Measurements from ENCODE around the gene WNT6. TPM values are rescaled to one million over a fixed set of nuclear protein-coding genes. Genes with fewer than 3 reads are reported as not detected.
A peak's percentile ranks its signal among the peaks of the same experiment; 100 is the strongest.

Gene WNT6
- total RNA-seq, 1 experiment from 2014 or later: 8.1 TPM

DNA sequence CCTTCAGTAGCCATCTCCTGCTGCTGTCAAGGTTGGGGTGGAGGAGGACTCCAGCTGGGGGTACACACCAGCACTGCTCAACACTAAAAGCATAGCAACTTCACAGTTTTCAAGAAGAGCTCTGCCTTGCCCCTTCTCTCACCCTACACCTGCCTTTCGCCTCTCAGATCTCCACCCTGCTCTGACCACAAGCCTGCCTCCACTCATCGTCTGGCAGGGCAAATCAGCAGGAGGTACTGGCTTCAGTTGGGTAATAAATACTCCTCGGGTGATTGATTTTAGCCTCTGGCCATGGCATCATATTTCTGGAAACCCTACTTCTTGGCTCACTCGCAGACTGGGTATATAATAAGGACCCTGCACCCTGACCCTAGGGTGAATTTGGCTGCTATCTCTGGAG is 24.9 kb upstream of the WNT6 start:
- in situ Hi-C loops (cut with HindIII; ENCODE audit: low pct_unique_long_range_greater_than_20kb, low sequenced_read_pairs): no loop called here
- H3K9me3 ChIP-seq (ENCODE audit: control insufficient read depth, insufficient read depth, low read depth, low read length): peaks cover 7% of the 10 kb centered on the region; the same call in 1 of the 2 replicates
- H3K27me3 ChIP-seq (ENCODE audit: control insufficient read depth, insufficient read depth, low read length): peaks cover 2% of the 10 kb centered on the region; the same call in 1 of the 2 replicates
- POLR2A ChIA-PET: interaction anchor here (0.6 kb wide), 1 partner anchor 499 kb away, joined by 3 read pairs; no protein-coding TSS in a partner anchor
- ATAC-seq (peak; percentile 53; the same call in 1 of the 2 replicates), DNase-seq (ENCODE audit: low read depth, low spot score) (no peak)
- TF ChIP-seq TCF7L2 (IDR thresholded peaks at IDR 0.05; ENCODE audit: low read depth, low read length) (0 out of 2 replicates have a peak, but pooled peaks have one; percentile 19), POLR2AphosphoS5 (IDR thresholded peaks at IDR 0.05; ENCODE audit: low read depth, low read length) (no peak)
- no peaks in the 10 kb centered on the region for H3K36me3 ChIP-seq (ENCODE audit: control insufficient read depth, insufficient read depth, low read length)
- H3K27ac ChIP-seq (ENCODE audit: low read length): no peak overlapping the region; the same call in 1 of the 2 replicates
- CTCF ChIA-PET: no interaction called here
- H3K4me3 ChIP-seq (ENCODE audit: low read depth in 2 of 2, low read length in 2 of 2): no peak overlapping the region
- peaks cover 6% of the 10 kb centered on the region; the same call in 1 of the 2 replicates for H3K4me1 ChIP-seq (ENCODE audit: control insufficient read depth, insufficient read depth, low read length)
- BruUV-seq (replicated peaks): no TSS peak
- intact Hi-C loops (cut with micrococcal nuclease; ENCODE audit: unreplicated experiment): no loop called here

DNA sequence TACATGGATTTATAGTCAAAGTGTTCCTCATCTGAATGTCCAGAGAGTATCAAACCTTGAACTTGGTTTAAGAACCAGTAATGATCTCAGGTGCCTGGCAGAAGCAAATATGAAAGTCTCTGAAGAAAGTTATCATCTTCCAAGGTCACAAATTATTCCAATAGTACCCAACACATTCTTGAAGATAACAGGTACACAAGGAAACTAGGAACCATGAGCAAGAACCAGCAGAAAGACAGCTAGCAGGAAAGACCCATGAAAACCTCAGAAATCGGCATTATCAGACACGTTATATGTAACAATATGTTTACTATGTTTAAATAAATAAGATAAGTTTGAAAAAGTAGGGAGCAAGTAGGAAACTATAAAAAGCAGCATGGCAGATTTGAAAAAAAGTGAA is 22.1 kb upstream of the WNT6 start:
- TF ChIP-seq, protein P1, sequence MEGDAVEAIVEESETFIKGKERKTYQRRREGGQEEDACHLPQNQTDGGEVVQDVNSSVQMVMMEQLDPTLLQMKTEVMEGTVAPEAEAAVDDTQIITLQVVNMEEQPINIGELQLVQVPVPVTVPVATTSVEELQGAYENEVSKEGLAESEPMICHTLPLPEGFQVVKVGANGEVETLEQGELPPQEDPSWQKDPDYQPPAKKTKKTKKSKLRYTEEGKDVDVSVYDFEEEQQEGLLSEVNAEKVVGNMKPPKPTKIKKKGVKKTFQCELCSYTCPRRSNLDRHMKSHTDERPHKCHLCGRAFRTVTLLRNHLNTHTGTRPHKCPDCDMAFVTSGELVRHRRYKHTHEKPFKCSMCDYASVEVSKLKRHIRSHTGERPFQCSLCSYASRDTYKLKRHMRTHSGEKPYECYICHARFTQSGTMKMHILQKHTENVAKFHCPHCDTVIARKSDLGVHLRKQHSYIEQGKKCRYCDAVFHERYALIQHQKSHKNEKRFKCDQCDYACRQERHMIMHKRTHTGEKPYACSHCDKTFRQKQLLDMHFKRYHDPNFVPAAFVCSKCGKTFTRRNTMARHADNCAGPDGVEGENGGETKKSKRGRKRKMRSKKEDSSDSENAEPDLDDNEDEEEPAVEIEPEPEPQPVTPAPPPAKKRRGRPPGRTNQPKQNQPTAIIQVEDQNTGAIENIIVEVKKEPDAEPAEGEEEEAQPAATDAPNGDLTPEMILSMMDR (IDR thresholded peaks at IDR 0.05): no peak
- TF ChIP-seq, protein P2, sequence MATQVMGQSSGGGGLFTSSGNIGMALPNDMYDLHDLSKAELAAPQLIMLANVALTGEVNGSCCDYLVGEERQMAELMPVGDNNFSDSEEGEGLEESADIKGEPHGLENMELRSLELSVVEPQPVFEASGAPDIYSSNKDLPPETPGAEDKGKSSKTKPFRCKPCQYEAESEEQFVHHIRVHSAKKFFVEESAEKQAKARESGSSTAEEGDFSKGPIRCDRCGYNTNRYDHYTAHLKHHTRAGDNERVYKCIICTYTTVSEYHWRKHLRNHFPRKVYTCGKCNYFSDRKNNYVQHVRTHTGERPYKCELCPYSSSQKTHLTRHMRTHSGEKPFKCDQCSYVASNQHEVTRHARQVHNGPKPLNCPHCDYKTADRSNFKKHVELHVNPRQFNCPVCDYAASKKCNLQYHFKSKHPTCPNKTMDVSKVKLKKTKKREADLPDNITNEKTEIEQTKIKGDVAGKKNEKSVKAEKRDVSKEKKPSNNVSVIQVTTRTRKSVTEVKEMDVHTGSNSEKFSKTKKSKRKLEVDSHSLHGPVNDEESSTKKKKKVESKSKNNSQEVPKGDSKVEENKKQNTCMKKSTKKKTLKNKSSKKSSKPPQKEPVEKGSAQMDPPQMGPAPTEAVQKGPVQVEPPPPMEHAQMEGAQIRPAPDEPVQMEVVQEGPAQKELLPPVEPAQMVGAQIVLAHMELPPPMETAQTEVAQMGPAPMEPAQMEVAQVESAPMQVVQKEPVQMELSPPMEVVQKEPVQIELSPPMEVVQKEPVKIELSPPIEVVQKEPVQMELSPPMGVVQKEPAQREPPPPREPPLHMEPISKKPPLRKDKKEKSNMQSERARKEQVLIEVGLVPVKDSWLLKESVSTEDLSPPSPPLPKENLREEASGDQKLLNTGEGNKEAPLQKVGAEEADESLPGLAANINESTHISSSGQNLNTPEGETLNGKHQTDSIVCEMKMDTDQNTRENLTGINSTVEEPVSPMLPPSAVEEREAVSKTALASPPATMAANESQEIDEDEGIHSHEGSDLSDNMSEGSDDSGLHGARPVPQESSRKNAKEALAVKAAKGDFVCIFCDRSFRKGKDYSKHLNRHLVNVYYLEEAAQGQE (IDR thresholded peaks at IDR 0.05; ENCODE audit: insufficient read depth in 1 of 2, low read depth in 2 of 2, low read length in 1 of 2): no peak
- TF ChIP-seq TCF7L2 (IDR thresholded peaks at IDR 0.05; ENCODE audit: low read depth, low read length) (no peak), SIN3A (IDR thresholded peaks at IDR 0.05; ENCODE audit: borderline replicate concordance, insufficient read depth, low read depth, low read length) (no peak), POLR2AphosphoS5 (IDR thresholded peaks at IDR 0.05; ENCODE audit: low read depth, low read length) (no peak)
- in situ Hi-C loops (cut with HindIII; ENCODE audit: low pct_unique_long_range_greater_than_20kb, low sequenced_read_pairs) (no loop called here), intact Hi-C loops (cut with micrococcal nuclease; ENCODE audit: unreplicated experiment) (no loop called here)
- no peak overlapping the region for H3K27ac ChIP-seq (ENCODE audit: low read length)
- peaks cover 6% of the 10 kb centered on the region; the same call in 1 of the 2 replicates for H3K4me1 ChIP-seq (ENCODE audit: control insufficient read depth, insufficient read depth, low read length)
- ATAC-seq: no peak
- peaks cover 2% of the 10 kb centered on the region; the same call in 1 of the 2 replicates for H3K27me3 ChIP-seq (ENCODE audit: control insufficient read depth, insufficient read depth, low read length)
- H3K9me3 ChIP-seq (ENCODE audit: control insufficient read depth, insufficient read depth, low read depth, low read length): peaks cover 7% of the 10 kb centered on the region; the same call in 1 of the 2 replicates
- ChIA-PET CTCF (no interaction called here), POLR2A (no interaction called here)
- no TSS peak for BruUV-seq (replicated peaks)
- H3K4me3 ChIP-seq (ENCODE audit: low read depth in 2 of 2, low read length in 2 of 2): no peak overlapping the region
- no peak for DNase-seq (ENCODE audit: low read depth, low spot score)
- no peaks in the 10 kb centered on the region for H3K36me3 ChIP-seq (ENCODE audit: control insufficient read depth, insufficient read depth, low read length)

DNA sequence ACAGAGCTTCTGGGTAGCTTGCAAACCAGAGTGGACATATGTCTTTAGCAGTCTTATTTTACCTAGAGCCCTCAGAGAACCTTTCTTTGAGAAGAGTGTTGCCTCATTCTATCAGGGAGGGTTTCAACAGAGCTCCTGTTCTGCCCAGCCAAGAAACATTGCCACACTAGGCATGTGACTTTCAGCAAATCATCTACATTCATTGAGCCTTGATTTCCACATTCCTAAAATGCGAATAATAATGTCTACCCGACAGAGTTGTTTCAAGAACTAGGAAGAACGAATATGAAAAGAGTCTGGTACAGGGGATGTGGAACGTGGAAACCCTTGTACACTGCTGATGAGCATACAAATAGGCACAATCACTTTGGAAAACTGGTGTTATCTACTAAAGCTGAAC is 20.2 kb upstream of the WNT6 start:
- no peak for DNase-seq (ENCODE audit: low read depth, low spot score)
- BruUV-seq (replicated peaks): no TSS peak
- no peak for ATAC-seq
- POLR2A ChIA-PET: interaction anchor here (0.5 to 0.7 kb wide), 2 partner anchors 11 to 108 kb away, joined by 4 to 6 read pairs; no protein-coding TSS in a partner anchor
- Histone ChIP-seq H3K9me3 (ENCODE audit: control insufficient read depth, insufficient read depth, low read depth, low read length) (peaks cover 7% of the 10 kb centered on the region; the same call in 1 of the 2 replicates), H3K4me1 (ENCODE audit: control insufficient read depth, insufficient read depth, low read length) (0 out of 2 replicates have a peak, but pooled peaks cover 5% of the 10 kb centered on the region), H3K27ac (ENCODE audit: low read length) (no peak overlapping the region), H3K4me3 (ENCODE audit: low read depth in 2 of 2, low read length in 2 of 2) (no peak overlapping the region), H3K36me3 (ENCODE audit: control insufficient read depth, insufficient read depth, low read length) (no peaks in the 10 kb centered on the region), H3K27me3 (ENCODE audit: control insufficient read depth, insufficient read depth, low read length) (no peaks in the 10 kb centered on the region; the same call in 1 of the 2 replicates)
- TF ChIP-seq, protein P1 (IDR thresholded peaks at IDR 0.05): no peak
- no peak for TF ChIP-seq POLR2AphosphoS5 (IDR thresholded peaks at IDR 0.05; ENCODE audit: low read depth, low read length)
- in situ Hi-C loops (cut with HindIII; ENCODE audit: low pct_unique_long_range_greater_than_20kb, low sequenced_read_pairs): no loop called here
- intact Hi-C loops (cut with micrococcal nuclease; ENCODE audit: unreplicated experiment): no loop called here
- CTCF ChIA-PET: no interaction called here
